ENCODE results near the gene CAVIN1. TPM values are rescaled to one million over a fixed set of nuclear protein-coding genes. Genes with fewer than 3 reads are reported as not detected.

Gene CAVIN1
- total RNA-seq, 1 donor from 2014 or later: 5.5 TPM

DNA sequence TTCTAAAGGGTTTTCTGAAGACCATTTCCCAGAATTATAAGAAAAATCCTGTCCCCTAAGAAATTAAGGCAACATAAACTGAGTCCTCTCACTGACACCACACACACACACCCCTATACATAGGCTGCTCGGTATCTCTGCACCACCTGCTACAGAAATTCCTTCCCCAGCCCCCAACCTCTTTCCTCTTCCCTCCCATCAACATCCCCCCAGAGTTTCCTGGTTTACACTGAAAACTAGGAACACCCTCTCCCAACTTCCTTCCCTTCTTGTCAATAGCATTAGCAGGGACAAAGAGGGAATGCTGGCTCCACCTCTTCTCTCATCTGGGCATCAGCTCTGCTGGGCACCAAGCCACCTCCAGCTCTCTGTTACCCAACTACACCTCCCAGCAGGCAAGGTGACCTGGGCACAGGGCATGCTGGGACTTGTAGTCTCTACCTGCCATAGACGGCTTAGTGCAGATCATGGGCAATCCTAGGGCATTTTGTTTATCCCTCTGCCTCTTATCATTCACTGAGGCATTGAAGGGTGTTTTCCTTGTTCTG is 15.7 kb downstream of the CAVIN1 start:
- Histone ChIP-seq H3K36me3 (no peaks in the 10 kb centered on the region), H3F3A (ENCODE audit: low read depth) (peaks cover 28% of the 10 kb centered on the region), H3K79me2 (ENCODE audit: low read depth) (no peaks in the 10 kb centered on the region), H3K4me3 (no peak overlapping the region), H2AFZ (replicated peaks) (no peak overlapping the region), H3K4me1 (peaks cover 25% of the 10 kb centered on the region), H3K9ac (no peak overlapping the region), H3K9me3 (ENCODE audit: low read depth) (no peaks in the 10 kb centered on the region), H4K20me1 (ENCODE audit: low read depth) (no peaks in the 10 kb centered on the region), H3K27me3 (no peaks in the 10 kb centered on the region), H3K27ac (no peak overlapping the region), H3K4me2 (peak overlapping the region; percentile 37)
- no peak for TF ChIP-seq EZH2phosphoT487 (IDR thresholded peaks at IDR 0.05)
- TF ChIP-seq EZH2 (IDR thresholded peaks at IDR 0.05): no peak
- TF ChIP-seq, protein P1, sequence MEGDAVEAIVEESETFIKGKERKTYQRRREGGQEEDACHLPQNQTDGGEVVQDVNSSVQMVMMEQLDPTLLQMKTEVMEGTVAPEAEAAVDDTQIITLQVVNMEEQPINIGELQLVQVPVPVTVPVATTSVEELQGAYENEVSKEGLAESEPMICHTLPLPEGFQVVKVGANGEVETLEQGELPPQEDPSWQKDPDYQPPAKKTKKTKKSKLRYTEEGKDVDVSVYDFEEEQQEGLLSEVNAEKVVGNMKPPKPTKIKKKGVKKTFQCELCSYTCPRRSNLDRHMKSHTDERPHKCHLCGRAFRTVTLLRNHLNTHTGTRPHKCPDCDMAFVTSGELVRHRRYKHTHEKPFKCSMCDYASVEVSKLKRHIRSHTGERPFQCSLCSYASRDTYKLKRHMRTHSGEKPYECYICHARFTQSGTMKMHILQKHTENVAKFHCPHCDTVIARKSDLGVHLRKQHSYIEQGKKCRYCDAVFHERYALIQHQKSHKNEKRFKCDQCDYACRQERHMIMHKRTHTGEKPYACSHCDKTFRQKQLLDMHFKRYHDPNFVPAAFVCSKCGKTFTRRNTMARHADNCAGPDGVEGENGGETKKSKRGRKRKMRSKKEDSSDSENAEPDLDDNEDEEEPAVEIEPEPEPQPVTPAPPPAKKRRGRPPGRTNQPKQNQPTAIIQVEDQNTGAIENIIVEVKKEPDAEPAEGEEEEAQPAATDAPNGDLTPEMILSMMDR (IDR thresholded peaks at IDR 0.05): no peak
- no peaks in the 10 kb centered on the region for H3K36me3 Mint-ChIP-seq
- H3K4me1 Mint-ChIP-seq: peaks cover 21% of the 10 kb centered on the region
- DNase-seq (ENCODE audit: low spot score): peak; percentile 79
- H3K27me3 Mint-ChIP-seq (ENCODE audit: insufficient read depth, low read depth): peaks cover 2% of the 10 kb centered on the region
- H3K9me3 Mint-ChIP-seq: no peaks in the 10 kb centered on the region
- H3K4me3 Mint-ChIP-seq: peak overlapping the region; percentile 20
- peak overlapping the region; percentile 92 for H3K27ac Mint-ChIP-seq

DNA sequence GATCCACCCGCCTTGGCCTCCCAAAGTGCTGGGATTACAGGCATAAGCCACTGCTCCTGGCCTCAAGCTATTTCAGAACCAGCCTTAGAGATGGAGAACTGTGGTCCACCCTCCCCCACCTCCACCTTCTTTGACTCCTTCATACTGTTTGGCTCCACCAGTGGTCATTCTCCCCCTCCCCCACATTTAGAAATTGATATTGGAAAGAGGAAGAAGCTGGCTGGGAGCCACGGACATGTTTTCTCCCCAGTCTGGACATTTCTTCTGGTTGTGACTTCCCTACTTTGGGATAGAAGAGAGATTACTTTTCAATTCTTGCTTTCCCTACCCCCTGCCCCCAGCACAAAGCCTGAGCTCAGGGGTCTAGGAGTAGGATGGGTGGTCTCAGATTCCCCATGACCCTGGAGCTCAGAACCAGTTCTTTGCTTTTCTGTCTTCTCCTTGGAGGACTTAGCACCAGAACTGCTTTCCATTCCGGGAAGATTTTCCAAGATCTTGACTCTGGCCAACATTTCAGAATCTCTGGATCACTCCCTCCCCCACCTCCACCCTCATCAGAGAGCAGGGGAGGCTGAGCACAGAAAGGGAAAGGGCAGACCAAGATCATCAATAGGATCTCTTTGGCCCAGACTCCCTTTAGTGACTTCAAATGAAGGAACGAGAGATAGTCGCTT is 16.3 kb downstream of the CAVIN1 start:
- H3K36me3 Mint-ChIP-seq: no peaks in the 10 kb centered on the region
- peaks cover 34% of the 10 kb centered on the region for H3F3A ChIP-seq (ENCODE audit: low read depth)
- no peaks in the 10 kb centered on the region for H3K9me3 ChIP-seq (ENCODE audit: low read depth)
- no peak overlapping the region for H3K4me3 Mint-ChIP-seq
- no peak for DNase-seq (ENCODE audit: low spot score)
- no peaks in the 10 kb centered on the region for H3K27me3 Mint-ChIP-seq (ENCODE audit: insufficient read depth, low read depth)
- H3K36me3 ChIP-seq: no peaks in the 10 kb centered on the region
- H3K4me1 Mint-ChIP-seq: peaks cover 25% of the 10 kb centered on the region
- H3K9me3 Mint-ChIP-seq: no peaks in the 10 kb centered on the region
- peaks cover 30% of the 10 kb centered on the region for H3K4me1 ChIP-seq
- H3K4me3 ChIP-seq: no peak overlapping the region
- no peaks in the 10 kb centered on the region for H4K20me1 ChIP-seq (ENCODE audit: low read depth)
- no peak overlapping the region for H3K27ac Mint-ChIP-seq
- H3K27ac ChIP-seq: no peak overlapping the region
- no peak for TF ChIP-seq EZH2phosphoT487 (IDR thresholded peaks at IDR 0.05)
- no peak for TF ChIP-seq EZH2 (IDR thresholded peaks at IDR 0.05)
- TF ChIP-seq, protein P1 (IDR thresholded peaks at IDR 0.05): no peak
- no peak overlapping the region for H3K4me2 ChIP-seq
- H3K9ac ChIP-seq: no peak overlapping the region
- no peaks in the 10 kb centered on the region for H3K79me2 ChIP-seq (ENCODE audit: low read depth)
- H2AFZ ChIP-seq (replicated peaks): no peak overlapping the region
- no peaks in the 10 kb centered on the region for H3K27me3 ChIP-seq

DNA sequence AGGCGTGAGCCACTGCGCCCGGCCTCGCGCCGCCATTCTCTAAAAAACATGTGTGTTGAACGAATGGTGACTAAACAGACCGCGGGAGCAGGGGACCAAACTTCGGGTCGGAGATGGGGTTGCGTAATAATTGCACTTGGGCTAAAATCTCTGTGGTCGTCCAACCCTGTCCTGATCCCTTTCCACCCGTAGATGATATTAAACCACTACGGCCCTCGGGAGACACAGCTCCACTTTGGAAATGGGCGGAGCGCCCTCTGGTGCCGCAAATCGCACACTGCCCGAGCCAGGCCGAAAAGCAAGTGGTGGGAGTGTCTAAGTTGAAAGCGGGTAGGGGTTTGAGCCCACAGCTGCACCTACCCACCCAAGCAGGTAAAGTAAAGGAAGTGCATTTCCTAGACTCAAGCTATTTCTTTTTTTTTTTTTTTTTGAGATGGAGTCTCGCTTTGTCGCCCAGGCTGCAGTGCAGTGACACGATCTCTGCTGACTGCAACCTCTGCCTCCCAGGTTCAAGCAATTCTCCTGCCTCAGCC is 17.0 kb downstream of the CAVIN1 start:
- H3K36me3 ChIP-seq: no peaks in the 10 kb centered on the region
- DNase-seq (ENCODE audit: low spot score): peak; percentile 83
- no peak overlapping the region for H3K4me3 ChIP-seq
- H3F3A ChIP-seq (ENCODE audit: low read depth): peaks cover 34% of the 10 kb centered on the region
- TF ChIP-seq, protein P1 (IDR thresholded peaks at IDR 0.05): peak; percentile 91
- TF ChIP-seq EZH2phosphoT487 (IDR thresholded peaks at IDR 0.05): no peak
- TF ChIP-seq EZH2 (IDR thresholded peaks at IDR 0.05): no peak
- Mint-ChIP-seq H3K36me3 (no peaks in the 10 kb centered on the region), H3K27me3 (ENCODE audit: insufficient read depth, low read depth) (no peaks in the 10 kb centered on the region), H3K4me1 (peaks cover 25% of the 10 kb centered on the region), H3K9me3 (no peaks in the 10 kb centered on the region), H3K4me3 (no peak overlapping the region), H3K27ac (no peak overlapping the region)
- no peak overlapping the region for H3K4me2 ChIP-seq
- no peaks in the 10 kb centered on the region for H3K9me3 ChIP-seq (ENCODE audit: low read depth)
- no peak overlapping the region for H2AFZ ChIP-seq (replicated peaks)
- no peaks in the 10 kb centered on the region for H3K27me3 ChIP-seq
- no peaks in the 10 kb centered on the region for H4K20me1 ChIP-seq (ENCODE audit: low read depth)
- H3K4me1 ChIP-seq: peaks cover 30% of the 10 kb centered on the region
- H3K9ac ChIP-seq: no peak overlapping the region
- H3K27ac ChIP-seq: no peak overlapping the region
- H3K79me2 ChIP-seq (ENCODE audit: low read depth): no peaks in the 10 kb centered on the region

Measured in neural progenitor cell (in vitro differentiated cells).